ENCODE data around the gene ACOT7.
"Not testable (repeated sequence)": the region's sequence is repeated elsewhere in the genome, so short reads cannot be mapped to it uniquely, and the experiment has no call there.

The ACOT7 gene

GRCh38 chr1:6393400-6394187 lies at the start of gene ACOT7:
ACOT7 (minus strand) TSS chr1:6393767; CDS start chr1:6393399, 368 bp downstream.
- DNase-seq = peak; percentile 94

GRCh38 chr1:6441586-6441985 lies 48.0 kb upstream of the ACOT7 start:
- DNase-seq = no peak

GRCh38 chr1:6440198-6441126 lies 46.9 kb upstream of the ACOT7 start:
- peak; percentile 73 for DNase-seq

- peak; percentile 75 for DNase-seq
Observed at GRCh38 chr1:6438047-6438525, 44.5 kb upstream of the ACOT7 start.

- not testable (repeated sequence) for DNase-seq
Observed at GRCh38 chr1:6437012-6437700, 43.6 kb upstream of the ACOT7 start.

- not testable (repeated sequence) for DNase-seq
Observed at GRCh38 chr1:6436277-6436676, 42.7 kb upstream of the ACOT7 start.

- DNase-seq = no peak
Observed at GRCh38 chr1:6435547-6435946, 42.0 kb upstream of the ACOT7 start.

GRCh38 chr1:6435129-6435528 lies 41.6 kb upstream of the ACOT7 start:
- no peak for DNase-seq

- no peak for DNase-seq
Observed at GRCh38 chr1:6434186-6434585, 40.6 kb upstream of the ACOT7 start.

GRCh38 chr1:6431645-6432579 lies 38.3 kb upstream of the ACOT7 start:
- not testable (repeated sequence) for DNase-seq

- not testable (repeated sequence) for DNase-seq
Observed at GRCh38 chr1:6429660-6430411, 36.3 kb upstream of the ACOT7 start.

- not testable (repeated sequence) for DNase-seq
Observed at GRCh38 chr1:6428453-6428852, 34.9 kb upstream of the ACOT7 start.

- no peak for DNase-seq
Observed at GRCh38 chr1:6427441-6428390, 34.1 kb upstream of the ACOT7 start.

- DNase-seq = no peak
Observed at GRCh38 chr1:6426972-6427350, 33.4 kb upstream of the ACOT7 start.

GRCh38 chr1:6426277-6426971 lies 32.9 kb upstream of the ACOT7 start:
- no peak for DNase-seq

- DNase-seq = no peak
Observed at GRCh38 chr1:6425658-6426057, 32.1 kb upstream of the ACOT7 start.

GRCh38 chr1:6424619-6425593 lies 31.3 kb upstream of the ACOT7 start, which contains the start of gene ESPN:
ESPN (plus strand) TSS chr1:6424776; CDS start chr1:6424956, 180 bp downstream.
- DNase-seq = no peak
